ENCODE measurements around the gene MAGEH1. TPM values are rescaled to one million over a fixed set of nuclear protein-coding genes. Genes with fewer than 3 reads are reported as not detected.

MAGEH1 gene
- total and polyA plus RNA-seq, 2 experiments from 2014 or later: 65.7 to 80.4 TPM

DNA sequence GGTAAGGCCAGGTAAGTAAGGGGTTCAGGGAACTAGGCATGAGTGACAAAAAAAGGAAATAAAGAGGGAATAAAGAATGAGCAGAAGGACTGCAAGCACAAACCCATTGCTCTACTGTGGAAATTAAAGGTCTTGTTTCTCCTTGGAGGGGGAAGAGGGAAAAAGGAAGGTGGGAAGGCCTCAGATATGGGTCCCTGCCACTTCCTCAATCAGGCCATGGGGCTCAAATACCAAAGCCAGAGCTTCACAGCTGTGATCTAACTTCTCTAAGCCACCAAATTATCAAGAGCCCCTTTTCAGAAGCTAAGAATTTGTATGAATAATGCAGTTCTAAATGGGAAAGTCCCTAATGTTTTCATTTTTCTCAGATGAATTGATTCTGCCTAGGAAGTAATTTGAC lies 33.0 kb downstream of the MAGEH1 start:
- peaks cover 3% of the 10 kb centered on the region for H3K4me1 ChIP-seq (ENCODE audit: low read depth)
- no peak for DNase-seq (ENCODE audit: low read depth in 1 of 2, low spot score in 1 of 2)
- no peaks in the 10 kb centered on the region for H3K36me3 ChIP-seq
- H3K4me3 ChIP-seq: no peak overlapping the region
- H3K9me3 ChIP-seq (ENCODE audit: low read depth): no peaks in the 10 kb centered on the region
- no peak overlapping the region for H3K27ac ChIP-seq
- TF ChIP-seq, protein P1, sequence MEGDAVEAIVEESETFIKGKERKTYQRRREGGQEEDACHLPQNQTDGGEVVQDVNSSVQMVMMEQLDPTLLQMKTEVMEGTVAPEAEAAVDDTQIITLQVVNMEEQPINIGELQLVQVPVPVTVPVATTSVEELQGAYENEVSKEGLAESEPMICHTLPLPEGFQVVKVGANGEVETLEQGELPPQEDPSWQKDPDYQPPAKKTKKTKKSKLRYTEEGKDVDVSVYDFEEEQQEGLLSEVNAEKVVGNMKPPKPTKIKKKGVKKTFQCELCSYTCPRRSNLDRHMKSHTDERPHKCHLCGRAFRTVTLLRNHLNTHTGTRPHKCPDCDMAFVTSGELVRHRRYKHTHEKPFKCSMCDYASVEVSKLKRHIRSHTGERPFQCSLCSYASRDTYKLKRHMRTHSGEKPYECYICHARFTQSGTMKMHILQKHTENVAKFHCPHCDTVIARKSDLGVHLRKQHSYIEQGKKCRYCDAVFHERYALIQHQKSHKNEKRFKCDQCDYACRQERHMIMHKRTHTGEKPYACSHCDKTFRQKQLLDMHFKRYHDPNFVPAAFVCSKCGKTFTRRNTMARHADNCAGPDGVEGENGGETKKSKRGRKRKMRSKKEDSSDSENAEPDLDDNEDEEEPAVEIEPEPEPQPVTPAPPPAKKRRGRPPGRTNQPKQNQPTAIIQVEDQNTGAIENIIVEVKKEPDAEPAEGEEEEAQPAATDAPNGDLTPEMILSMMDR (IDR thresholded peaks at IDR 0.05; ENCODE audit: low read depth, low read length): no peak
- no peaks in the 10 kb centered on the region for H3K27me3 ChIP-seq

DNA sequence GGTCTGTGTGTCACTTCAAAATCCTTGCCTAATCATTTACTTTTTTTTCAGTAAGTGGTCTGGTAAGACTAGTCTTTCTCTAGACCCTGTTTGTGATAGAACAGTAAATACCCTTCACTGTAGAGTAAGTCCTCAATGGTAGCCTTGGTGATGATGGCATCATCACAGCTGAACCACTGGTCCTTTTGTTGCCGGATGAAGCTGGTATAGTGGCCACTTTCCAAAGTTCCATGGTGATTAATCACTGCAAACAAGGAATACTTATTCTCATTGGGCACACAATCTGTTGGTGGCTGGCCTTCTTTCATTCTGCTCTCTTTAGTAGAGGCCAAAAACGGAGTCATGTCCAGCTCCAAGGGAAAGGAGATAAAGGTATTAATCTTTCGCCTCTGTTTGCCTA lies 34.8 kb downstream of the MAGEH1 start:
- TF ChIP-seq, protein P1 (IDR thresholded peaks at IDR 0.05; ENCODE audit: low read depth, low read length): no peak

DNA sequence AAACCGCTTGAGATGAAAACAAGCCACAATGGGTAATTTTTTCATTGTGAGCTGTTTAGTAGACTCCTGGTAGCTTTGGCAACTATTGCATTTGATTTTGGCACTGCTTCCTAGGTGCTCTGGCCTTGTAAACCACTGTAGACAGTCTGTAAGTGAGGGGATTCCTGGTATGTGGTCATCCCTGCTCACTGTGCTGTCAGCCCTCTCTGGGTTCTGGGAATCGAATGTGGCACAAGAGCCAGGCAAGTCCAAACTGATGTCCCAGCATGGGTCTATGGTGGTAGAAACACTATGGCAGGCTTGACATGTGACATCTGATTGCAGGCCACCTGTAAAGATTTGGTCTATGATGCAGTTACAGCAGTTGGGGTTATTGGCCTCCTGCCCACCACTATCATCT lies 35.2 kb downstream of the MAGEH1 start:
- Histone ChIP-seq H3K4me1 (ENCODE audit: low read depth) (peaks cover 3% of the 10 kb centered on the region), H3K4me3 (no peak overlapping the region), H3K27me3 (no peaks in the 10 kb centered on the region), H3K9me3 (ENCODE audit: low read depth) (no peaks in the 10 kb centered on the region), H3K36me3 (no peaks in the 10 kb centered on the region), H3K27ac (no peak overlapping the region)
- TF ChIP-seq, protein P1 (IDR thresholded peaks at IDR 0.05; ENCODE audit: low read depth, low read length): no peak
- DNase-seq (ENCODE audit: low read depth in 1 of 2, low spot score in 1 of 2): no peak

More for the DNA sequence above, 34.8 kb downstream of the MAGEH1 start:
- no peaks in the 10 kb centered on the region for H3K27me3 ChIP-seq
- H3K36me3 ChIP-seq: no peaks in the 10 kb centered on the region
- peak in 1 of 2 donors; percentile 32 for DNase-seq (ENCODE audit: low read depth in 1 of 2, low spot score in 1 of 2)
- H3K27ac ChIP-seq: no peak overlapping the region
- H3K4me1 ChIP-seq (ENCODE audit: low read depth): peaks cover 3% of the 10 kb centered on the region
- H3K4me3 ChIP-seq: no peak overlapping the region
- no peaks in the 10 kb centered on the region for H3K9me3 ChIP-seq (ENCODE audit: low read depth)

DNA sequence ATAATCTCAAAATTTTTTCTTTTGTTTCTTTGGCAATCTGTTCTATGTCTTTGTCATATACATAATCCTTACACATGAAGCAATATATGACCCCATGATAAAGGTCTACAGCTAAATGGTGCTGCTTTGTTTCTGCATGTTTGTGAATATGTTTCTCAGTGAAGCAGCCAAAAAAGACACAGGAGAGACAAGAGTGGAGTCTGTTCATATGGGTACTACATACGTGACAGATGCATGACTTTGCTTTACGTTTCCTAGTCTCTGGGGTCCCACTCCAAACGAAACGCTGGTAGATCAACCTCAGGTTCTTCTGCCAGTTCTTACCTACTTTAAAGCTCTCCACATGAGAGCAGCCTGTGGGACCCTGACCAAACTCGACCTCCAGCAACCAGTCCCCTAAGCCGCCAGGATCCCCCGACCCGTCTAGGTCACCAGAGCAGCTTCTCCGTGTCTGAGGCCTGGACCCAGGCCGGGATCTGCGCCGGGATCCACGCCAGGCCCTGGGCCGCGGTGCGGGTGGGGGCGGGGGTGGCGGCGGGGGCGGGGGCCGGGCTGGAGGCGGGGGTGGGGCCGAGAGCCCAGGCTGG lies 36.2 kb downstream of the MAGEH1 start:
- no peaks in the 10 kb centered on the region for H3K27me3 ChIP-seq
- peaks cover 3% of the 10 kb centered on the region for H3K4me1 ChIP-seq (ENCODE audit: low read depth)
- H3K36me3 ChIP-seq: no peaks in the 10 kb centered on the region
- H3K27ac ChIP-seq: peak overlapping the region; percentile 99
- no peaks in the 10 kb centered on the region for H3K9me3 ChIP-seq (ENCODE audit: low read depth)
- TF ChIP-seq, protein P1 (IDR thresholded peaks at IDR 0.05; ENCODE audit: low read depth, low read length): no peak
- peak in 1 of 2 donors; percentile 4 for DNase-seq (ENCODE audit: low read depth in 1 of 2, low spot score in 1 of 2)
- peak overlapping the region; percentile 68 for H3K4me3 ChIP-seq

DNA sequence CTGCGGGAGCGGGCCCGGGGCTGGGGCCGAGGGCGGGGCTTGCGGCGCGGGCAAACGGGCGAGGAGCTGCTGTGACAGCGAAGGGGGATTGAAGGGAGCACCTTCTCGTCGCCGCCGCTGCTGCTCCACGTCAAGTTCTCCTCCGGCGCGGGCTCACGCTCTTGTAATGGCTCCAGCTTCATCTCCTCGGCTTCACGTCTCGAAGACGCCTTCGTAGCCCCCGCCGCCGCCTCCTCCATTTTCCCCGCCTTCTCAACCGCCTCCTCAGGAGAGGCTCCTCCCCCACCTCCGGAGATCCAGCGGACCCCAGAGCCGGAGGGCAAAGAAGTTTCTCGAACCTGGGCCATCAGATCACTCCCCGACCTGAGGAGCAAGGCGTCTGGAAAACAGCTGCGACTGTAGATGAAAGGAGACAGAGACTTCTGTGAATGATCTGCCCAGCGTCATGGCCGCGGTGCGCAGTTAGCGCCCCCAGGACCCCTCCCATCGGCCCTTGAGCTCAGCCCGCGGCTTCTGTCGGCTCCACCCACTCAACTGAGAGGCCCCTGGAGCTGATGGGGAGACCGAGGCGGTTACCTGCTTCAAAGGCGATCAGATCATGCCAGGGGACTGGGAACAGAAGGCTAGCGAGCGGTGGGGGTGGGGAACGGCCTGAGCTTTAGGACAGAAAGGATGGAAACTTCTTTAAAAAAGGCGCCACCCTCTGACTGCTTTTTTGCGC lies 36.8 kb downstream of the MAGEH1 start:
- Histone ChIP-seq H3K9me3 (ENCODE audit: low read depth) (no peaks in the 10 kb centered on the region), H3K27me3 (no peaks in the 10 kb centered on the region), H3K36me3 (no peaks in the 10 kb centered on the region), H3K4me1 (ENCODE audit: low read depth) (peaks cover 3% of the 10 kb centered on the region), H3K27ac (peak overlapping the region; percentile 99), H3K4me3 (peak overlapping the region; percentile 68)
- TF ChIP-seq, protein P1 (IDR thresholded peaks at IDR 0.05; ENCODE audit: low read depth, low read length): no peak
- peak; percentile 66 to 68 for DNase-seq (ENCODE audit: low read depth in 1 of 2, low spot score in 1 of 2)
